HG02981 (cell line): ENCODE results near the gene TOMM22.

Experiments used
- ATAC-seq: cut with Tn5 transposase; IDR thresholded peaks from one replicate; pipeline ENCODE4 v1.9.1; 2021; ENCODE audit warnings: mild to moderate bottlenecking, moderate library complexity; ENCODE audit not compliant: unreplicated experiment

TOMM22 gene

GRCh38 chr22:38715176-38715764 is 33.5 kb downstream of the TOMM22 start:
- no peak for ATAC-seq

- no peak for ATAC-seq
These were observed 34.1 kb downstream of the TOMM22 start for GRCh38 chr22:38715852-38716251.

GRCh38 chr22:38716271-38716670 is 34.5 kb downstream of the TOMM22 start:
- ATAC-seq = no peak

GRCh38 chr22:38716826-38717225 is 35.1 kb downstream of the TOMM22 start:
- no peak for ATAC-seq

- no peak for ATAC-seq
These were observed 35.5 kb downstream of the TOMM22 start for GRCh38 chr22:38717244-38717643.

- no peak for ATAC-seq
These were observed 36.7 kb downstream of the TOMM22 start for GRCh38 chr22:38718414-38718813.

GRCh38 chr22:38719196-38719595 is 37.4 kb downstream of the TOMM22 start:
- ATAC-seq = no peak

GRCh38 chr22:38720350-38720749 is 38.6 kb downstream of the TOMM22 start:
- ATAC-seq = no peak

GRCh38 chr22:38721551-38721950 is 39.8 kb downstream of the TOMM22 start:
- ATAC-seq = no peak

GRCh38 chr22:38724176-38724575 is 42.4 kb downstream of the TOMM22 start:
- no peak for ATAC-seq

- no peak for ATAC-seq
These were observed 43.3 kb downstream of the TOMM22 start for GRCh38 chr22:38724926-38725571.

GRCh38 chr22:38725900-38726655 is 44.3 kb downstream of the TOMM22 start:
- ATAC-seq = no peak

- ATAC-seq = no peak
These were observed 45.4 kb downstream of the TOMM22 start for GRCh38 chr22:38727123-38727522.

GRCh38 chr22:38727530-38728451 is 46.0 kb downstream of the TOMM22 start:
- ATAC-seq = no peak

GRCh38 chr22:38728871-38729796 is 47.4 kb downstream of the TOMM22 start:
- ATAC-seq = no peak

GRCh38 chr22:38729946-38730345 is 48.2 kb downstream of the TOMM22 start:
- no peak for ATAC-seq

- ATAC-seq = no peak
These were observed 48.7 kb downstream of the TOMM22 start for GRCh38 chr22:38730411-38730871.

GRCh38 chr22:38731703-38732161 is 50.0 kb downstream of the TOMM22 start:
- no peak for ATAC-seq

- ATAC-seq = no peak
These were observed 50.6 kb downstream of the TOMM22 start for GRCh38 chr22:38732251-38732815.
